ENCODE data around the gene NAV3. TPM values are rescaled to one million over a fixed set of nuclear protein-coding genes. Genes with fewer than 3 reads are reported as not detected.

Gene NAV3
- total RNA-seq, 1 donor from 2014 or later: 5.0 TPM

DNA sequence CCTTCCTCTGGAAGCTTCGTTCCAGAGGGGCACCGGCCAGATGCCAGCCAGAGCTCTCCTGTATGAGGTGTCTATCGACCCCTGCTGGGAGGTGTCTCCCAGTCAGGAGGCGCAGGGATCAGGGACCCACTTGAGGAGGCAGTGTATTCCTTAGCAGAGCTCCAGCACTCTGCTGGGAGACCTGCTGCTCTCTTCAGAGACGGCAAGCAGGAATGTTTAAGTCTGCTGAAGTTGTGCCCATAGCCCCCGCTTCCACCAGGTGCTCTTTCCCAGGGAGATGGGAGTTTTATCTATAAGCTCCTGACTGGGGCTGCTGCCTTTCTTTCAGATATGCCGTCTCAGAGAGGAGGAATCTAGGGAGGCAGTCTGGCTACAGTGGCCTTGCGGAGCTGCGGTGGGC is 22.2 kb upstream of the NAV3 start:
- TF ChIP-seq, protein P1, sequence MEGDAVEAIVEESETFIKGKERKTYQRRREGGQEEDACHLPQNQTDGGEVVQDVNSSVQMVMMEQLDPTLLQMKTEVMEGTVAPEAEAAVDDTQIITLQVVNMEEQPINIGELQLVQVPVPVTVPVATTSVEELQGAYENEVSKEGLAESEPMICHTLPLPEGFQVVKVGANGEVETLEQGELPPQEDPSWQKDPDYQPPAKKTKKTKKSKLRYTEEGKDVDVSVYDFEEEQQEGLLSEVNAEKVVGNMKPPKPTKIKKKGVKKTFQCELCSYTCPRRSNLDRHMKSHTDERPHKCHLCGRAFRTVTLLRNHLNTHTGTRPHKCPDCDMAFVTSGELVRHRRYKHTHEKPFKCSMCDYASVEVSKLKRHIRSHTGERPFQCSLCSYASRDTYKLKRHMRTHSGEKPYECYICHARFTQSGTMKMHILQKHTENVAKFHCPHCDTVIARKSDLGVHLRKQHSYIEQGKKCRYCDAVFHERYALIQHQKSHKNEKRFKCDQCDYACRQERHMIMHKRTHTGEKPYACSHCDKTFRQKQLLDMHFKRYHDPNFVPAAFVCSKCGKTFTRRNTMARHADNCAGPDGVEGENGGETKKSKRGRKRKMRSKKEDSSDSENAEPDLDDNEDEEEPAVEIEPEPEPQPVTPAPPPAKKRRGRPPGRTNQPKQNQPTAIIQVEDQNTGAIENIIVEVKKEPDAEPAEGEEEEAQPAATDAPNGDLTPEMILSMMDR (conservative IDR thresholded peaks at IDR 0.05): no peak
- no peak overlapping the region for H3K4me3 Mint-ChIP-seq
- H3K36me3 Mint-ChIP-seq (ENCODE audit: low read depth): peaks cover 2% of the 10 kb centered on the region
- H3K4me1 Mint-ChIP-seq: no peaks in the 10 kb centered on the region
- DNase-seq (ENCODE audit: low read depth, low spot score): no peak
- peaks cover 30% of the 10 kb centered on the region for H3K9me3 Mint-ChIP-seq
- no peaks in the 10 kb centered on the region for H3K27me3 Mint-ChIP-seq (ENCODE audit: low read depth)
- no peak overlapping the region for H3K27ac Mint-ChIP-seq (ENCODE audit: unreplicated experiment)

DNA sequence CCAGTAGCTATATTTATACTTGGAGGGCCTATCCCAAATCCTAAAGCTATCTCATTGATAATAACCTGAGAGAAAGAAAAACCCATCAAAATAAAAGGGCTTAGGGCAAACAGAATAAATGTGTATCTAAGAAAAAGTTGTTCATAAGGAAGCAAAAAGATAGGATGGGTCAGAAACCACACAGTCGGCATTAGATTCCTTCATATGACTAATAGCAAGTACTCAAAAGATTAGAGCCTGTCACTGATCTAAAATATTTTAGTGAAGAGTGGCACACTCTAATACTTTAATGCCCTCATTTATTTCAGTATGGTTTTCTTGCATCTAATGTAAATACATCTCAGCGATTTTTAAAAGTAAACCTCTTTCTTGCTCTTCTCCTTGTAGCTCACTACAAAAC is 17.1 kb upstream of the NAV3 start:
- TF ChIP-seq, protein P1 (conservative IDR thresholded peaks at IDR 0.05): no peak
- Mint-ChIP-seq H3K4me3 (no peak overlapping the region), H3K27me3 (ENCODE audit: low read depth) (no peaks in the 10 kb centered on the region)

DNA sequence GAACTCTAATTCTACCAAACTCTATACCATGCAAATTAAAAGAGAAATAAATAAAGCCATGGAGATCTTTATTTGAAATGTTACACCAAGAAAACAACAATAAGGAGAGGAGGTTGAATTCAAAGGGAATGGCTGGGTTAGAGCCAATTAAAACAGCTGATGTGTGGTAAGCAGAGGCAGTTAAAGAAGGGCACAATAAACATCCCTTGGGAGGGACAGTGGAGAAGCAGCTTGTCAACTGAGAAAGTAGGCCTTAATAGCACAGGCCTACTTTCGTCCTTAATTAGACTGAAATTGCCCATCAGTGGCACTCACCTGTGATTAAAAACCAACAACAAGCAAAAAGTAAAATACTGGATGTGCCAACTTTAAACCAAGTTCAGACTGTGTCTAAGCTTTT is 16.3 kb upstream of the NAV3 start:
- TF ChIP-seq, protein P1 (conservative IDR thresholded peaks at IDR 0.05): no peak
- DNase-seq (ENCODE audit: low read depth, low spot score): no peak
- Mint-ChIP-seq H3K27me3 (ENCODE audit: low read depth) (no peaks in the 10 kb centered on the region), H3K4me1 (no peaks in the 10 kb centered on the region), H3K36me3 (ENCODE audit: low read depth) (no peaks in the 10 kb centered on the region), H3K9me3 (no peaks in the 10 kb centered on the region), H3K27ac (ENCODE audit: unreplicated experiment) (no peak overlapping the region), H3K4me3 (no peak overlapping the region)

More for the DNA sequence above, 17.1 kb upstream of the NAV3 start:
- H3K4me1 Mint-ChIP-seq: no peaks in the 10 kb centered on the region
- no peak overlapping the region for H3K27ac Mint-ChIP-seq (ENCODE audit: unreplicated experiment)
- no peaks in the 10 kb centered on the region for H3K36me3 Mint-ChIP-seq (ENCODE audit: low read depth)
- no peak for DNase-seq (ENCODE audit: low read depth, low spot score)
- H3K9me3 Mint-ChIP-seq: no peaks in the 10 kb centered on the region

DNA sequence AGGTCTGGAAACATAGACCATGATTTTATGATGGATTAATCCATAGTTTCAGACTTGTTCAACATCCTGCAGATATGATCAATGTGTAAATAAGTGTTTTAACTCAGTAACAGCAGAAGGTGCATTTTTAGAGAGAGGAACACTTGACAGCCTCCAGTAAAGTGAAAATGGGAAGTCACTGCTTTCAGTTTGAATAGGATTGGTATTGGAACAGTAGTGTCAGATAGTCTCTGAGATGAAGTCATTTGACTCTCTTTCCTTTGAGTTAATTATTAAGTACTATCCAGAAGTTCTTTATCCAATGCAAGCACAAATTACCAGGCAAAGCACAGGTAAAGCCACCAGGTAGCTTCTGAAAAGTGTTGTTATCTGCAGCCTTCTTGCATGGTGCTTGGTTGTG is 14.5 kb upstream of the NAV3 start:
- H3K4me1 Mint-ChIP-seq: no peaks in the 10 kb centered on the region
- no peaks in the 10 kb centered on the region for H3K36me3 Mint-ChIP-seq (ENCODE audit: low read depth)
- no peaks in the 10 kb centered on the region for H3K9me3 Mint-ChIP-seq
- H3K27me3 Mint-ChIP-seq (ENCODE audit: low read depth): no peaks in the 10 kb centered on the region
- no peak overlapping the region for H3K27ac Mint-ChIP-seq (ENCODE audit: unreplicated experiment)
- DNase-seq (ENCODE audit: low read depth, low spot score): no peak
- H3K4me3 Mint-ChIP-seq: no peak overlapping the region
- TF ChIP-seq, protein P1 (conservative IDR thresholded peaks at IDR 0.05): no peak

DNA sequence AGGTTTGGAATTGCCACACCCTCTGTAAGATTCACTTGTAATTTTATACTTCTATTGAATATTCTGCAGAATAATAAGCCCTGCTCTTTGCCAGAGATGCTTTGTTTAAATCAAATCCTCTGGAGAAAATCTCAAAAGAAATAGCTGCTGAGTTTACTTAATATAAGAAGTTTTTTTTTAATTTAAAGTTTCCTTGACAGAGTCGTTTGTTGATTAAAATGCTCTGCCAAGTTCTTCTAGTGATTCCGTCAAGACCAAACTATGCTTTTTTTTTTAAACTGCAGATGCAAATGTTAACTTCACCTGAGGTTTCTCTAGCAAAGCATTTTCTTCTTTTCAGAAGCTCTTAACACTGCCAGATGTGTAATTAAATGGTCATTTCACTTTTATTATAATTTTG is 13.4 kb upstream of the NAV3 start:
- H3K4me3 Mint-ChIP-seq: no peak overlapping the region
- H3K9me3 Mint-ChIP-seq: no peaks in the 10 kb centered on the region
- H3K27ac Mint-ChIP-seq (ENCODE audit: unreplicated experiment): no peak overlapping the region
- H3K36me3 Mint-ChIP-seq (ENCODE audit: low read depth): no peaks in the 10 kb centered on the region
- TF ChIP-seq, protein P1 (conservative IDR thresholded peaks at IDR 0.05): no peak
- DNase-seq (ENCODE audit: low read depth, low spot score): no peak
- no peaks in the 10 kb centered on the region for H3K27me3 Mint-ChIP-seq (ENCODE audit: low read depth)
- no peaks in the 10 kb centered on the region for H3K4me1 Mint-ChIP-seq

DNA sequence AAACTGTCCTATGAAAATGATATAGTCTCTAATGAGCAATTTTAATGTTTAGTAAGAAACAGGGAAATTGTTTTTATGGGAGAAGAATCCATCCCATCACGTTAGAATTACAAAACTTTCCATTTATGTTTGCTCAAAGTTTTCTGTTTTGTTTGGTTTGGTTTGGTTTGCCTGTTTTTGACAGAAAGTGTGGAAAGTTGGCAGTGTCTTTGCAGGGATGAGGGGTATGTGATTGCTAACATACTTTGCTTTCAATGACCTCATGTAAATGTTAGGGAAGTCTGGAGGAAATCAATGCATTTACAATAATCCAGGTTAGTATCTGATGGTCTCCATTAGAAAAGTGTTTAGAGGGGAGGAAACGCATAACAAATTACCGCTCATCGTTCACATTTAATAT is 12.3 kb upstream of the NAV3 start:
- Mint-ChIP-seq H3K9me3 (no peaks in the 10 kb centered on the region), H3K27me3 (ENCODE audit: low read depth) (no peaks in the 10 kb centered on the region), H3K36me3 (ENCODE audit: low read depth) (no peaks in the 10 kb centered on the region), H3K27ac (ENCODE audit: unreplicated experiment) (no peak overlapping the region), H3K4me1 (no peaks in the 10 kb centered on the region), H3K4me3 (no peak overlapping the region)
- DNase-seq (ENCODE audit: low read depth, low spot score): no peak
- TF ChIP-seq, protein P1 (conservative IDR thresholded peaks at IDR 0.05): no peak

Measured in neural crest cell (in vitro differentiated cells).